ENCODE measurements around the gene CHDH. TPM values are rescaled to one million over a fixed set of nuclear protein-coding genes. Genes with fewer than 3 reads are reported as not detected.

The CHDH gene
- total RNA-seq, 4 donors from 2014 or later: 2.8 to 15.9 (median 9.7) TPM

GRCh38 chr3:53850895-53851294 lies 4.7 kb upstream of the CHDH start:
- peak in 1 of 2 donors; percentile 41 for DNase-seq (ENCODE audit: low spot score in 2 of 2)
- no peak for TF ChIP-seq CTCF (IDR thresholded peaks at IDR 0.05)
- TF ChIP-seq POLR2A (IDR thresholded peaks at IDR 0.05): no peak
- TF ChIP-seq EP300 (IDR thresholded peaks at IDR 0.05): no peak
- Histone ChIP-seq H3K4me3 (no peak overlapping the region), H3K4me1 (peaks cover 0 to 8% (median 6%) of the 10 kb centered on the region in 4 donors), H3K9me3 (no peaks in the 10 kb centered on the region), H3K27me3 (peaks cover 0 to 21% of the 10 kb centered on the region in 2 donors), H3K36me3 (no peaks in the 10 kb centered on the region), H3K27ac (no peak overlapping the region)
- 51 to 67% methylated on average over 5 of the region's 5 CpGs for WGBS, 2 donors

GRCh38 chr3:53849916-53850315 lies 3.7 kb upstream of the CHDH start:
- DNase-seq (ENCODE audit: low spot score in 2 of 2): no peak
- TF ChIP-seq POLR2A (IDR thresholded peaks at IDR 0.05) (no peak), CTCF (IDR thresholded peaks at IDR 0.05) (no peak)
- 96 to 97% methylated on average over 7 of the region's 7 CpGs for WGBS, 2 donors

GRCh38 chr3:53846851-53847155 lies 584 bp upstream of the CHDH start:
- Histone ChIP-seq H3K9me3 (no peaks in the 10 kb centered on the region), H3K4me3 (peak overlapping the region; percentile 61 to 66 (median 63)), H3K4me1 (peaks cover 0 to 36% (median 15%) of the 10 kb centered on the region in 4 donors), H3K27ac (peak overlapping the region in 2 of 4 donors; percentile 72 to 92), H3K36me3 (no peaks in the 10 kb centered on the region), H3K27me3 (peaks cover 0 to 32% of the 10 kb centered on the region in 2 donors)
- TF ChIP-seq POLR2A (IDR thresholded peaks at IDR 0.05) (no peak), CTCF (IDR thresholded peaks at IDR 0.05) (no peak), EP300 (IDR thresholded peaks at IDR 0.05) (no peak)
- 59 to 60% methylated on average over 10 of the region's 10 CpGs for WGBS, 2 donors
- no peak for DNase-seq (ENCODE audit: low spot score in 2 of 2)

More at GRCh38 chr3:53849916-53850315, 3.7 kb upstream of the CHDH start:
- Histone ChIP-seq H3K9me3 (no peaks in the 10 kb centered on the region), H3K36me3 (no peaks in the 10 kb centered on the region), H3K4me3 (no peak overlapping the region), H3K27me3 (peaks cover 0 to 24% of the 10 kb centered on the region in 2 donors), H3K27ac (no peak overlapping the region), H3K4me1 (peaks cover 0 to 13% (median 7%) of the 10 kb centered on the region in 4 donors)

GRCh38 chr3:53845881-53846133 lies 412 bp downstream of the CHDH start:
- H3K4me1 ChIP-seq: peaks cover 0 to 36% (median 15%) of the 10 kb centered on the region in 4 donors
- H3K36me3 ChIP-seq: no peaks in the 10 kb centered on the region
- TF ChIP-seq EP300 (IDR thresholded peaks at IDR 0.05): no peak
- no peak for TF ChIP-seq CTCF (IDR thresholded peaks at IDR 0.05)
- no peak for TF ChIP-seq POLR2A (IDR thresholded peaks at IDR 0.05)
- no peak for DNase-seq (ENCODE audit: low spot score in 2 of 2)
- H3K27me3 ChIP-seq: peaks cover 0 to 32% of the 10 kb centered on the region in 2 donors
- peak overlapping the region; percentile 72 to 92 (median 78) for H3K27ac ChIP-seq
- WGBS, 2 donors: 1% methylated on average over 26 to 27 of the region's 34 CpGs
- H3K4me3 ChIP-seq: peak overlapping the region; percentile 61 to 66 (median 63)
- H3K9me3 ChIP-seq: no peaks in the 10 kb centered on the region

GRCh38 chr3:53845103-53845880 lies 927 bp downstream of the CHDH start:
- WGBS, 2 donors: 20 to 21% methylated on average over 23 to 24 of the region's 25 CpGs
- H3K4me1 ChIP-seq: peaks cover 0 to 36% (median 15%) of the 10 kb centered on the region in 4 donors
- peak; percentile 34 to 36 for DNase-seq (ENCODE audit: low spot score in 2 of 2)
- no peaks in the 10 kb centered on the region for H3K9me3 ChIP-seq
- H3K4me3 ChIP-seq: peak overlapping the region; percentile 61 to 66 (median 63)
- TF ChIP-seq POLR2A (IDR thresholded peaks at IDR 0.05): no peak
- TF ChIP-seq EP300 (IDR thresholded peaks at IDR 0.05): no peak
- TF ChIP-seq CTCF (IDR thresholded peaks at IDR 0.05): peak in 3 of 5 experiments; percentile 17 to 25 (median 20)
- no peaks in the 10 kb centered on the region for H3K36me3 ChIP-seq
- H3K27me3 ChIP-seq: peaks cover 0 to 32% of the 10 kb centered on the region in 2 donors
- H3K27ac ChIP-seq: peak overlapping the region; percentile 72 to 92 (median 78)
